ENCODE measurements around the gene GALNT18. TPM values are rescaled to one million over a fixed set of nuclear protein-coding genes. Genes with fewer than 3 reads are reported as not detected.

GALNT18 gene
- total RNA-seq, 1 donor from 2014 or later, result 76.9 TPM

GRCh38 chr11:11458001-11458400 is 163.8 kb downstream of the GALNT18 start:
- Mint-ChIP-seq H3K27me3 (ENCODE audit: unreplicated experiment) (peaks cover 2% of the 10 kb centered on the region), H3K36me3 (ENCODE audit: unreplicated experiment) (peaks cover 5% of the 10 kb centered on the region), H3K4me1 (ENCODE audit: low read depth, unreplicated experiment) (peaks cover 33% of the 10 kb centered on the region), H3K4me3 (ENCODE audit: unreplicated experiment) (no peak overlapping the region), H3K27ac (ENCODE audit: unreplicated experiment) (peak overlapping the region; percentile 56), H3K9me3 (ENCODE audit: unreplicated experiment) (peaks cover 14% of the 10 kb centered on the region)
- TF ChIP-seq CTCF (IDR thresholded peaks at IDR 0.05; ENCODE audit: partially characterized antibody, unreplicated experiment), result no peak
- no peak for DNase-seq

GRCh38 chr11:11456866-11457265 is 164.9 kb downstream of the GALNT18 start:
- H3K4me1 Mint-ChIP-seq (ENCODE audit: low read depth, unreplicated experiment), result peaks cover 31% of the 10 kb centered on the region
- peaks cover 5% of the 10 kb centered on the region for H3K36me3 Mint-ChIP-seq (ENCODE audit: unreplicated experiment)
- no peak overlapping the region for H3K4me3 Mint-ChIP-seq (ENCODE audit: unreplicated experiment)
- no peak for DNase-seq
- no peak overlapping the region for H3K27ac Mint-ChIP-seq (ENCODE audit: unreplicated experiment)
- peaks cover 4% of the 10 kb centered on the region for H3K27me3 Mint-ChIP-seq (ENCODE audit: unreplicated experiment)
- no peak for TF ChIP-seq CTCF (IDR thresholded peaks at IDR 0.05; ENCODE audit: partially characterized antibody, unreplicated experiment)
- H3K9me3 Mint-ChIP-seq (ENCODE audit: unreplicated experiment), result peaks cover 14% of the 10 kb centered on the region

- no peak for DNase-seq
- TF ChIP-seq CTCF (IDR thresholded peaks at IDR 0.05; ENCODE audit: partially characterized antibody, unreplicated experiment), result no peak
- peaks cover 9% of the 10 kb centered on the region for H3K9me3 Mint-ChIP-seq (ENCODE audit: unreplicated experiment)
- H3K4me1 Mint-ChIP-seq (ENCODE audit: low read depth, unreplicated experiment), result peaks cover 22% of the 10 kb centered on the region
- H3K4me3 Mint-ChIP-seq (ENCODE audit: unreplicated experiment), result no peak overlapping the region
- H3K36me3 Mint-ChIP-seq (ENCODE audit: unreplicated experiment), result peaks cover 5% of the 10 kb centered on the region
- H3K27me3 Mint-ChIP-seq (ENCODE audit: unreplicated experiment), result peaks cover 4% of the 10 kb centered on the region
- H3K27ac Mint-ChIP-seq (ENCODE audit: unreplicated experiment), result no peak overlapping the region
Measured at GRCh38 chr11:11454671-11455223, 167.1 kb downstream of the GALNT18 start.

GRCh38 chr11:11451501-11452005 is 170.3 kb downstream of the GALNT18 start:
- Mint-ChIP-seq H3K9me3 (ENCODE audit: unreplicated experiment) (peaks cover 5% of the 10 kb centered on the region), H3K4me1 (ENCODE audit: low read depth, unreplicated experiment) (peaks cover 13% of the 10 kb centered on the region), H3K4me3 (ENCODE audit: unreplicated experiment) (no peak overlapping the region), H3K27me3 (ENCODE audit: unreplicated experiment) (peaks cover 2% of the 10 kb centered on the region), H3K36me3 (ENCODE audit: unreplicated experiment) (peaks cover 11% of the 10 kb centered on the region), H3K27ac (ENCODE audit: unreplicated experiment) (no peak overlapping the region)
- DNase-seq, result no peak
- no peak for TF ChIP-seq CTCF (IDR thresholded peaks at IDR 0.05; ENCODE audit: partially characterized antibody, unreplicated experiment)

- Mint-ChIP-seq H3K27me3 (ENCODE audit: unreplicated experiment) (peaks cover 2% of the 10 kb centered on the region), H3K4me1 (ENCODE audit: low read depth, unreplicated experiment) (peaks cover 13% of the 10 kb centered on the region), H3K27ac (ENCODE audit: unreplicated experiment) (no peak overlapping the region), H3K4me3 (ENCODE audit: unreplicated experiment) (no peak overlapping the region), H3K9me3 (ENCODE audit: unreplicated experiment) (peaks cover 8% of the 10 kb centered on the region), H3K36me3 (ENCODE audit: unreplicated experiment) (peaks cover 11% of the 10 kb centered on the region)
- DNase-seq, result no peak
- TF ChIP-seq CTCF (IDR thresholded peaks at IDR 0.05; ENCODE audit: partially characterized antibody, unreplicated experiment), result no peak
Measured at GRCh38 chr11:11450744-11451362, 171.0 kb downstream of the GALNT18 start.
